Measurements from ENCODE around the gene RNF214.

GRCh38 chr11:117282956-117283355, 50.5 kb downstream of the RNF214 start:
- no peak for TF ChIP-seq POLR2A (IDR thresholded peaks at IDR 0.05; ENCODE audit: low read depth, low read length)
- no peak for TF ChIP-seq CTCF (IDR thresholded peaks at IDR 0.05 in 2 of 3, conservative IDR thresholded peaks at IDR 0.05 in 1 of 3; ENCODE audit: control insufficient read depth in 2 of 3, extremely low read depth in 1 of 3, insufficient read depth in 1 of 3, low read depth in 3 of 3, low read length in 3 of 3)
- no peak for TF ChIP-seq IRF3 (IDR thresholded peaks at IDR 0.05)
- no peak for TF ChIP-seq ZNF274 (IDR thresholded peaks at IDR 0.05; ENCODE audit: insufficient read depth, insufficient read length)
- TF ChIP-seq BHLHE40 (IDR thresholded peaks at IDR 0.05; ENCODE audit: borderline replicate concordance in 1 of 2, low read depth in 2 of 2, low read length in 1 of 2), result no peak
- TF ChIP-seq SIN3A (IDR thresholded peaks at IDR 0.05; ENCODE audit: low read depth, low read length), result no peak
- TF ChIP-seq EP300 (IDR thresholded peaks at IDR 0.05; ENCODE audit: borderline replicate concordance in 1 of 2, control insufficient read depth in 1 of 2, low read depth in 2 of 2, low read length in 2 of 2), result no peak
- no peak for TF ChIP-seq POLR2AphosphoS5 (IDR thresholded peaks at IDR 0.05; ENCODE audit: low read length)
- TF ChIP-seq SPI1 (IDR thresholded peaks at IDR 0.05; ENCODE audit: borderline replicate concordance, insufficient read depth, low read depth, low read length), result no peak
- no peak for TF ChIP-seq EZH2 (IDR thresholded peaks at IDR 0.05; ENCODE audit: borderline replicate concordance, control insufficient read depth, low read depth, low read length)
- TF ChIP-seq SMC3 (IDR thresholded peaks at IDR 0.05; ENCODE audit: borderline replicate concordance, low read length), result no peak
- TF ChIP-seq REST (IDR thresholded peaks at IDR 0.05; ENCODE audit: low read depth, low read length), result no peak
